ENCODE results near the gene S100A1. TPM values are rescaled to one million over a fixed set of nuclear protein-coding genes. Genes with fewer than 3 reads are reported as not detected.

S100A1 gene
- total RNA-seq, 6 experiments from 2014 or later = 0.59 to 0.96 (median 0.82) TPM; not detected in 3

DNA sequence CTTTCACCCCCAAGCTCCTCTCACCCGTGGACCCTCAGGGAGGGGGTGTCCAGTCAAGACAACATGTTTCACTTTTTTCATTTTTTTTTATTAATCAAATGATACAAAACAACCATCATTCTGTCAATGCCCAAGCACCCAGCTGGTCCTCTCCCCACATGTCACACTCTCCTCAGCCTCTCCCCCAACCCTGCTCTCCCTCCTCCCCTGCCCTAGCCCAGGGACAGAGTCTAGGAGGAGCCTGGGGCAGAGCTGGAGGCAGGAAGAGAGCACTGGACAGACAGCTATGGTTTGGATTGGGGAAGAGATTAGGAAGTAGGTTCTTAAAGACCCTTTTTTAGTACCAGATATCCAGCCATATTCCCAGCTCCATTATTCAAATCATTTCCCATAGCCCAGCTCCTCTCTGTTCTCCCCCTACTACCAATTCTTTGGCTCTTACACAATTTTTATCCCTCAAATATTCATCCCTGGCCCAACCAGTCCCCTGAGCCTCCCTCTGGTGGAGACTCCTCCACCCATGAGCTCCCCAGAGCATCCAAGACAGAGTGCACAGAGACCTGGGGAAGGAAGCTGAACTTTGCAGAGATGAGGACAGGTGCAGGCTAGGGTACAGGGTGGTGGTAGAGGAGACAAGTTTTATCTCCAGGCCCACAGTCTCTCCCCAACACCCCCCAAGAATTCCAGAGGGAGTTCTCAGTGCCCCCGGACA, 13.9 kb upstream of the S100A1 start:
- DNase-seq = no peak
- H3K4me1 Mint-ChIP-seq (ENCODE audit: low read depth) = peaks cover 69% of the 10 kb centered on the region

DNA sequence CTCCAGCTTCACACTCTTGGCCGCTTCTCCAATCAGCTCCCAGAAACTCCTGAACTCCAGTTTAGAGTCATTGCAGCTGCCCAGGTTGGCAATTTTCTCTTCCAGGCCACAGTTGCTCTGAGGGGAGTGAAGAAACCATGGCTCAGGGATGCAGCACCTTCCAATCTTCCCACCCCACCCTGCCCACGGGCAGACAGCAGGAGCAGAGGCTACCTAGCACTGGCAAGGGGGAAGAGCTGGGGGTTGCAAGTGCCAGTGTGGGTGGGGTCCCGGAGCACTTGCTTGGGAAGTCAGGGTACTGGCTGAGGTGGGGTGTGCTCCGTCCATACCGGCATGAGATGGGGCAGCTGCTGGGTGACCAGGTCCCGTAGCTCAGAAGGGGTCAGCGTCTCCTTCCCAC, 13.3 kb upstream of the S100A1 start:
- peaks cover 3% of the 10 kb centered on the region for H3K27me3 Mint-ChIP-seq (ENCODE audit: insufficient read depth)
- H3K4me1 Mint-ChIP-seq (ENCODE audit: low read depth) = peaks cover 63% of the 10 kb centered on the region
- no peaks in the 10 kb centered on the region for H3K9me3 Mint-ChIP-seq
- TF ChIP-seq, protein P1, sequence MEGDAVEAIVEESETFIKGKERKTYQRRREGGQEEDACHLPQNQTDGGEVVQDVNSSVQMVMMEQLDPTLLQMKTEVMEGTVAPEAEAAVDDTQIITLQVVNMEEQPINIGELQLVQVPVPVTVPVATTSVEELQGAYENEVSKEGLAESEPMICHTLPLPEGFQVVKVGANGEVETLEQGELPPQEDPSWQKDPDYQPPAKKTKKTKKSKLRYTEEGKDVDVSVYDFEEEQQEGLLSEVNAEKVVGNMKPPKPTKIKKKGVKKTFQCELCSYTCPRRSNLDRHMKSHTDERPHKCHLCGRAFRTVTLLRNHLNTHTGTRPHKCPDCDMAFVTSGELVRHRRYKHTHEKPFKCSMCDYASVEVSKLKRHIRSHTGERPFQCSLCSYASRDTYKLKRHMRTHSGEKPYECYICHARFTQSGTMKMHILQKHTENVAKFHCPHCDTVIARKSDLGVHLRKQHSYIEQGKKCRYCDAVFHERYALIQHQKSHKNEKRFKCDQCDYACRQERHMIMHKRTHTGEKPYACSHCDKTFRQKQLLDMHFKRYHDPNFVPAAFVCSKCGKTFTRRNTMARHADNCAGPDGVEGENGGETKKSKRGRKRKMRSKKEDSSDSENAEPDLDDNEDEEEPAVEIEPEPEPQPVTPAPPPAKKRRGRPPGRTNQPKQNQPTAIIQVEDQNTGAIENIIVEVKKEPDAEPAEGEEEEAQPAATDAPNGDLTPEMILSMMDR (IDR thresholded peaks at IDR 0.05) = no peak
- H3K27ac Mint-ChIP-seq = peak overlapping the region; percentile 42; the same call in 1 of the 2 replicates
- no peak for DNase-seq
- peaks cover 23% of the 10 kb centered on the region for H3K36me3 Mint-ChIP-seq (ENCODE audit: low read depth)
- H3K4me3 Mint-ChIP-seq = no peak overlapping the region

More for the DNA sequence above, 13.9 kb upstream of the S100A1 start:
- Mint-ChIP-seq H3K9me3 (no peaks in the 10 kb centered on the region), H3K27ac (peak overlapping the region; percentile 42), H3K27me3 (ENCODE audit: insufficient read depth) (peaks cover 2% of the 10 kb centered on the region), H3K36me3 (ENCODE audit: low read depth) (peaks cover 23% of the 10 kb centered on the region), H3K4me3 (no peak overlapping the region)
- TF ChIP-seq, protein P1 (IDR thresholded peaks at IDR 0.05) = peak; percentile 41; the same call in 1 of the 2 replicates

DNA sequence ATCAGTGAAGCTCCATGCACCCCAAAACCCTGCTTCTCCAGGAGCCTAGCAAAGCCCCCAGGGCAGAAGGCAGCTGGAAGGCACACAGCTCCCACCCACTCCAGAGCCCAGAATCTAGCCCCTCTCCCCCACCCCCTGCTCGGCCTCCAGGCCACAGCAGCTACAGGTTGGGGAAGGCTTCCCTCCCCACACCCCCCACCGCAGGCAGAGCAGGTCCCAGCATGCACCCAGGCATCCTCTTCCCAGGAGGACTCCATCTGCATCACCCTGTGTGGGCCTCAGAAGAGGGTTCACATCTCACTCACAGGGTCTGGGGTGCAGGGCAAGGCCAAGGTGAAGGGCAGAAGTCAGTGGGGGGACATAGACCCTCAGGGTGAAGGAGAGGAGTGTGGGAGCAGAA, 12.8 kb upstream of the S100A1 start:
- TF ChIP-seq, protein P1 (IDR thresholded peaks at IDR 0.05) = no peak
- Mint-ChIP-seq H3K9me3 (no peaks in the 10 kb centered on the region), H3K36me3 (ENCODE audit: low read depth) (peaks cover 18% of the 10 kb centered on the region), H3K27me3 (ENCODE audit: insufficient read depth) (peaks cover 3% of the 10 kb centered on the region; the same call in 1 of the 2 replicates), H3K4me3 (no peak overlapping the region), H3K27ac (no peak overlapping the region), H3K4me1 (ENCODE audit: low read depth) (peaks cover 58% of the 10 kb centered on the region)
- no peak for DNase-seq

DNA sequence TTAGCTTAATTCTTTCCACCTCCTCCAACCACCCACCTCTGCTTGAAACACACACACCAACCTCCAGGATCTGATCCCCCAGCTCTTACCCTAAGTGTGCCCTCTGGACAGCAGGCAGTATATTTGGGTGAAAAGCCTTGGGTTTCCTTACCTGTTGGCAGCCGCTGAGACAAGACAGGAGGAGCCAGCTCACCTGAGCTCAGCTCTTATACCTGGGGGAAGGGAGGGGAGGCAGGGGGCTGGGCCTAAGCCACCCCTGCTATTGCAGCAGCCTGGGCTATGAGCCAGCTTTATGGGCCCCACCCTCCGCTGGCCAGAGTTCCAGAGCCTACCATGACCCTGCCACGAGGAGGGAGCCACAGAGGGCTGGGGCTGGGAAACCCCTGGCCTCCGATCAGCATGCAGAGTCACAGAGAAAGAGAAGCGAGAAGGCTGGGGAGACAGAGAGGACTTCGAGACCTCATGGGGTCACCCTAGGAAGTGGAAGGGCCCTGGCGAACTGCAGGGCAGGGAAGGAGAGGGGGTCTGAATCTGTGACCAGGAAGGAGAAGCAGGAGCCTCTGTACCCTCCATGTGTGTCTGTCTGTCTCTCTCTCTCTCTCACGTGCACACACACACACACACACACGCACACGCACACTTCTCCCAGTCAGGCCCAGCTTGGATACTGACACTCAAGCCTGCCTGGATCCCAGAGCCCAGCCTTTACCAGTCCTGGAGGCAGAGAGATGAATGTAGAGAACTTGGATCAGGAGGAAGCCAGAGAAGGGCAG, 11.9 kb upstream of the S100A1 start, which contains the start of gene S100A14:
S100A14 (minus strand) TSS at position 182 of the 773 bp plus-strand sequence. CDS start 467 bp downstream, outside the sequence.
- DNase-seq = no peak
- peak within 1 kb of the TSS; percentile 16; the same call in 1 of the 2 replicates for H3K4me3 Mint-ChIP-seq
- H3K4me1 Mint-ChIP-seq (ENCODE audit: low read depth) = peaks cover 49% of the 10 kb centered on the region
- peak within 1 kb of the TSS; percentile 73 for H3K27ac Mint-ChIP-seq
- no peaks in the 10 kb centered on the region for H3K9me3 Mint-ChIP-seq
- TF ChIP-seq, protein P1 (IDR thresholded peaks at IDR 0.05) = no peak
- H3K36me3 Mint-ChIP-seq (ENCODE audit: low read depth) = peaks cover 17% of the 10 kb centered on the region
- peaks cover 3% of the 10 kb centered on the region; the same call in 1 of the 2 replicates for H3K27me3 Mint-ChIP-seq (ENCODE audit: insufficient read depth)

DNA sequence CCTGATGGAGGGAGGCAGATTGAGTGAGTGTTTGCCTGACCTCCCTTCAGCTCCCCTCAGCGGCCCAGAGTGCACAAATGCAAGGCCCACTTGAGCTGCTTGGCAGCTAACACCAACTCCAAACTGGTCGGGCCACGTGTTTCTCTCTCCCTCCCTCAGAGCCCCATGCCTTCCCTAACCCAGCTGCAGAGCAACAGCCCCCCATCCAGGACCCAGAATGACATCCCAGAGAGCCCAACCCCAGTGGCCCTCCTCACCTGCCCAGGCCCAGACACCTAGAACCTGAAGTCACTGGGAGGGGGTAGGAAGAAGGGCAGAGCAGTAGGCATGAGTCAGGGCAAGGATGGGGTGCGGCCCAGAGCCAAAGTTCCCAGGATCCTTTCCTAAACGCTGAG, 11.3 kb upstream of the S100A1 start:
- no peak for DNase-seq
- peaks cover 11% of the 10 kb centered on the region for H3K36me3 Mint-ChIP-seq (ENCODE audit: low read depth)
- no peaks in the 10 kb centered on the region for H3K9me3 Mint-ChIP-seq
- TF ChIP-seq, protein P1 (IDR thresholded peaks at IDR 0.05) = no peak
- peaks cover 3% of the 10 kb centered on the region; the same call in 1 of the 2 replicates for H3K27me3 Mint-ChIP-seq (ENCODE audit: insufficient read depth)
- H3K4me3 Mint-ChIP-seq = peak overlapping the region; percentile 16; the same call in 1 of the 2 replicates
- peak overlapping the region; percentile 73 for H3K27ac Mint-ChIP-seq
- H3K4me1 Mint-ChIP-seq (ENCODE audit: low read depth) = peaks cover 44% of the 10 kb centered on the region

All from HFFc6 (cell line).